Stimulated activated CD8-positive, alpha-beta memory T cell treated with anti-CD3 and anti-CD28 coated beads, Interleukin-15, amount 100 ng/mL, for 48 hours (primary cell): ENCODE data around the gene UGT1A3.
"Not testable (repeated sequence)": the region's sequence is repeated elsewhere in the genome, so short reads cannot be mapped to it uniquely, and the experiment has no call there.

Experiments
- DNase-seq, 2 donors: peaks; one replicate each; pipeline ENCODE4 v3.0.0-alpha.2; 2020; ENCODE audit warnings: low read depth in 2 of 2

The UGT1A3 gene

GRCh38 chr2:233728723-233729301 lies at the start of gene UGT1A3:
Gene UGT1A3, plus strand, starts transcription at chr2:233729042. Its CDS starts 85 bp downstream, at chr2:233729127.
- DNase-seq: no peak

- DNase-seq: no peak
Measured at GRCh38 chr2:233679196-233679595, 49.6 kb upstream of the UGT1A3 start.

GRCh38 chr2:233680361-233681045 lies 48.3 kb upstream of the UGT1A3 start:
- no peak for DNase-seq

GRCh38 chr2:233681521-233682099 lies 47.2 kb upstream of the UGT1A3 start, which contains the start of gene UGT1A7:
Gene UGT1A7, plus strand, starts transcription at chr2:233681901. Its CDS starts 37 bp downstream, at chr2:233681938.
- no peak for DNase-seq

GRCh38 chr2:233684640-233685039 lies 44.2 kb upstream of the UGT1A3 start:
- DNase-seq: no peak

GRCh38 chr2:233686928-233687327 lies 41.9 kb upstream of the UGT1A3 start:
- no peak for DNase-seq

GRCh38 chr2:233688341-233688740 lies 40.5 kb upstream of the UGT1A3 start:
- DNase-seq: no peak

GRCh38 chr2:233689031-233689430 lies 39.8 kb upstream of the UGT1A3 start:
- DNase-seq: no peak

GRCh38 chr2:233689501-233689900 lies 39.3 kb upstream of the UGT1A3 start:
- no peak for DNase-seq

GRCh38 chr2:233690444-233690843 lies 38.4 kb upstream of the UGT1A3 start:
- DNase-seq: no peak

GRCh38 chr2:233691443-233692433 lies 37.1 kb upstream of the UGT1A3 start:
- DNase-seq: no peak

- no peak for DNase-seq
Measured at GRCh38 chr2:233692648-233693047, 36.2 kb upstream of the UGT1A3 start, which contains the start of gene UGT1A6. Gene UGT1A6, plus strand, starts transcription at chr2:233692890. Its CDS starts 115 bp downstream, at chr2:233693005.

- DNase-seq: no peak
Measured at GRCh38 chr2:233693963-233694362, 34.9 kb upstream of the UGT1A3 start.

GRCh38 chr2:233698740-233699139 lies 30.1 kb upstream of the UGT1A3 start:
- DNase-seq: no peak

- DNase-seq: no peak
Measured at GRCh38 chr2:233699424-233700027, 29.3 kb upstream of the UGT1A3 start.

GRCh38 chr2:233700028-233700635 lies 28.7 kb upstream of the UGT1A3 start:
- DNase-seq: no peak

GRCh38 chr2:233700842-233701241 lies 28.0 kb upstream of the UGT1A3 start:
- not testable (repeated sequence) for DNase-seq

- DNase-seq: no peak
Measured at GRCh38 chr2:233702238-233702637, 26.6 kb upstream of the UGT1A3 start.

- DNase-seq: no peak
Measured at GRCh38 chr2:233705911-233706506, 22.8 kb upstream of the UGT1A3 start.

- DNase-seq: no peak
Measured at GRCh38 chr2:233706720-233707119, 22.1 kb upstream of the UGT1A3 start.
